ENCODE measurements around the gene CCDC88C.

CCDC88C gene

GRCh38 chr14:91342206-91342760 is 75.3 kb downstream of the CCDC88C start:
- DNase-seq: no peak

GRCh38 chr14:91341751-91342154 is 75.9 kb downstream of the CCDC88C start:
- DNase-seq: no peak

- DNase-seq: no peak
Observed at GRCh38 chr14:91341334-91341733, 76.3 kb downstream of the CCDC88C start.

GRCh38 chr14:91339671-91340369 is 77.8 kb downstream of the CCDC88C start:
- DNase-seq: no peak

- no peak for DNase-seq
Observed at GRCh38 chr14:91339076-91339475, 78.5 kb downstream of the CCDC88C start.

GRCh38 chr14:91338379-91338778 is 79.2 kb downstream of the CCDC88C start:
- no peak for DNase-seq

GRCh38 chr14:91337699-91338335 is 79.8 kb downstream of the CCDC88C start:
- DNase-seq: no peak

- DNase-seq: no peak
Observed at GRCh38 chr14:91336093-91336450, 81.5 kb downstream of the CCDC88C start.

- no peak for DNase-seq
Observed at GRCh38 chr14:91335191-91336092, 82.2 kb downstream of the CCDC88C start.

GRCh38 chr14:91333650-91334039 is 84.0 kb downstream of the CCDC88C start:
- DNase-seq: no peak

- DNase-seq: no peak
Observed at GRCh38 chr14:91332986-91333649, 84.5 kb downstream of the CCDC88C start.

- DNase-seq: no peak
Observed at GRCh38 chr14:91332171-91332985, 85.2 kb downstream of the CCDC88C start.

GRCh38 chr14:91331721-91332120 is 85.9 kb downstream of the CCDC88C start:
- no peak for DNase-seq

GRCh38 chr14:91330856-91331255 is 86.8 kb downstream of the CCDC88C start:
- no peak for DNase-seq

- DNase-seq: no peak
Observed at GRCh38 chr14:91330096-91330696, 87.4 kb downstream of the CCDC88C start.

- DNase-seq: no peak
Observed at GRCh38 chr14:91329486-91330014, 88.1 kb downstream of the CCDC88C start.

GRCh38 chr14:91328313-91329050 is 89.1 kb downstream of the CCDC88C start:
- no peak for DNase-seq

- no peak for DNase-seq
Observed at GRCh38 chr14:91327661-91328312, 89.8 kb downstream of the CCDC88C start.

GRCh38 chr14:91327250-91327595 is 90.4 kb downstream of the CCDC88C start:
- DNase-seq: no peak

Data from stimulated activated CD4-positive, alpha-beta T cell treated with anti-CD3 and anti-CD28 coated beads, Interleukin-1b, Interleukin-23, amount 100 ng/mL, for 48 hours (primary cell).